ENCODE results near the gene OPALIN. TPM values are rescaled to one million over a fixed set of nuclear protein-coding genes. Genes with fewer than 3 reads are reported as not detected.

Gene OPALIN
- total and polyA plus RNA-seq, 4 donors, result not detected

- TF ChIP-seq, protein P1, sequence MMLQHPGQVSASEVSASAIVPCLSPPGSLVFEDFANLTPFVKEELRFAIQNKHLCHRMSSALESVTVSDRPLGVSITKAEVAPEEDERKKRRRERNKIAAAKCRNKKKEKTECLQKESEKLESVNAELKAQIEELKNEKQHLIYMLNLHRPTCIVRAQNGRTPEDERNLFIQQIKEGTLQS (IDR thresholded peaks at IDR 0.05), result no peak
- TF ChIP-seq FOXA2 (IDR thresholded peaks at IDR 0.05) (peak; percentile 26), JUND (IDR thresholded peaks at IDR 0.05) (peak in 1 of 2 donors; percentile 7), HNF4G (IDR thresholded peaks at IDR 0.05) (no peak), EGR1 (IDR thresholded peaks at IDR 0.05; ENCODE audit: low read depth in 2 of 2) (no peak)
Observed at GRCh38 chr10:96374985-96375830, 16.4 kb upstream of the OPALIN start (continued).

- no peak for TF ChIP-seq HNF4G (IDR thresholded peaks at IDR 0.05)
- no peak for TF ChIP-seq RXRA (IDR thresholded peaks at IDR 0.05)
- no peak for TF ChIP-seq FOXA1 (IDR thresholded peaks at IDR 0.05)
- no peak for TF ChIP-seq FOXA2 (IDR thresholded peaks at IDR 0.05)
- TF ChIP-seq, protein P1 (IDR thresholded peaks at IDR 0.05), result no peak
- TF ChIP-seq REST (IDR thresholded peaks at IDR 0.05), result no peak
- no peak for TF ChIP-seq GABPA (IDR thresholded peaks at IDR 0.05 in 1 of 2, conservative IDR thresholded peaks at IDR 0.05 in 1 of 2)
- no peak for TF ChIP-seq SP1 (IDR thresholded peaks at IDR 0.05)
- H3K4me1 ChIP-seq (ENCODE audit: control insufficient read depth in 4 of 4, insufficient read depth in 4 of 4, low read length in 3 of 4), result peaks cover 0 to 10% (median 6%) of the 10 kb centered on the region in 4 donors
- no peaks in the 10 kb centered on the region for H3K27me3 ChIP-seq (ENCODE audit: control insufficient read depth in 4 of 4, insufficient read depth in 4 of 4, low read length in 3 of 4)
- H3K27ac ChIP-seq (ENCODE audit: low read depth in 1 of 2, low read length in 2 of 2), result no peak overlapping the region
- no peak for DNase-seq (ENCODE audit: low spot score)
- no peaks in the 10 kb centered on the region for H3K9me3 ChIP-seq (ENCODE audit: control insufficient read depth in 4 of 4, low read length in 3 of 4)
- no peaks in the 10 kb centered on the region for H3K36me3 ChIP-seq (ENCODE audit: control insufficient read depth in 4 of 4, insufficient read depth in 3 of 4, low read depth in 1 of 4, low read length in 3 of 4)
- peak overlapping the region in 1 of 3 donors; percentile 37 for H3K4me3 ChIP-seq (ENCODE audit: low read depth in 1 of 3, low read length in 3 of 3)
- 22% methylated on average over 9 of the region's 9 CpGs for WGBS
- H3K9ac ChIP-seq (ENCODE audit: low read depth in 1 of 2, low read length in 2 of 2), result no peak overlapping the region
Observed at GRCh38 chr10:96374639-96374984, 15.8 kb upstream of the OPALIN start.

GRCh38 chr10:96374004-96374403 is 15.2 kb upstream of the OPALIN start:
- 90% methylated on average over 5 of the region's 5 CpGs for WGBS
- Histone ChIP-seq H3K27ac (ENCODE audit: low read depth in 1 of 2, low read length in 2 of 2) (no peak overlapping the region), H3K4me3 (ENCODE audit: low read depth in 1 of 3, low read length in 3 of 3) (no peak overlapping the region), H3K9me3 (ENCODE audit: control insufficient read depth in 4 of 4, low read length in 3 of 4) (no peaks in the 10 kb centered on the region), H3K36me3 (ENCODE audit: control insufficient read depth in 4 of 4, insufficient read depth in 3 of 4, low read depth in 1 of 4, low read length in 3 of 4) (no peaks in the 10 kb centered on the region), H3K27me3 (ENCODE audit: control insufficient read depth in 4 of 4, insufficient read depth in 4 of 4, low read length in 3 of 4) (no peaks in the 10 kb centered on the region), H3K4me1 (ENCODE audit: control insufficient read depth in 4 of 4, insufficient read depth in 4 of 4, low read length in 3 of 4) (peaks cover 0 to 10% (median 6%) of the 10 kb centered on the region in 4 donors), H3K9ac (ENCODE audit: low read depth in 1 of 2, low read length in 2 of 2) (no peak overlapping the region)
- no peak for DNase-seq (ENCODE audit: low spot score)
- TF ChIP-seq HNF4A (conservative IDR thresholded peaks at IDR 0.05) (no peak), SP1 (IDR thresholded peaks at IDR 0.05) (no peak), FOXA2 (IDR thresholded peaks at IDR 0.05) (no peak), JUND (IDR thresholded peaks at IDR 0.05) (no peak), CTCF (IDR thresholded peaks at IDR 0.05; ENCODE audit: low read depth, low read length, missing input control) (no peak), EGR1 (IDR thresholded peaks at IDR 0.05; ENCODE audit: low read depth in 2 of 2) (no peak), GABPA (IDR thresholded peaks at IDR 0.05 in 1 of 2, conservative IDR thresholded peaks at IDR 0.05 in 1 of 2) (no peak), RAD21 (IDR thresholded peaks at IDR 0.05) (no peak)
- TF ChIP-seq, protein P2, sequence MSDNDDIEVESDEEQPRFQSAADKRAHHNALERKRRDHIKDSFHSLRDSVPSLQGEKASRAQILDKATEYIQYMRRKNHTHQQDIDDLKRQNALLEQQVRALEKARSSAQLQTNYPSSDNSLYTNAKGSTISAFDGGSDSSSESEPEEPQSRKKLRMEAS (IDR thresholded peaks at IDR 0.05), result no peak
- TF ChIP-seq, protein P1 (IDR thresholded peaks at IDR 0.05), result no peak
- TF ChIP-seq, protein P3, sequence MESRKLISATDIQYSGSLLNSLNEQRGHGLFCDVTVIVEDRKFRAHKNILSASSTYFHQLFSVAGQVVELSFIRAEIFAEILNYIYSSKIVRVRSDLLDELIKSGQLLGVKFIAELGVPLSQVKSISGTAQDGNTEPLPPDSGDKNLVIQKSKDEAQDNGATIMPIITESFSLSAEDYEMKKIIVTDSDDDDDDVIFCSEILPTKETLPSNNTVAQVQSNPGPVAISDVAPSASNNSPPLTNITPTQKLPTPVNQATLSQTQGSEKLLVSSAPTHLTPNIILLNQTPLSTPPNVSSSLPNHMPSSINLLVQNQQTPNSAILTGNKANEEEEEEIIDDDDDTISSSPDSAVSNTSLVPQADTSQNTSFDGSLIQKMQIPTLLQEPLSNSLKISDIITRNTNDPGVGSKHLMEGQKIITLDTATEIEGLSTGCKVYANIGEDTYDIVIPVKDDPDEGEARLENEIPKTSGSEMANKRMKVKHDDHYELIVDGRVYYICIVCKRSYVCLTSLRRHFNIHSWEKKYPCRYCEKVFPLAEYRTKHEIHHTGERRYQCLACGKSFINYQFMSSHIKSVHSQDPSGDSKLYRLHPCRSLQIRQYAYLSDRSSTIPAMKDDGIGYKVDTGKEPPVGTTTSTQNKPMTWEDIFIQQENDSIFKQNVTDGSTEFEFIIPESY (IDR thresholded peaks at IDR 0.05), result no peak
